WTC11 (cell line): ENCODE data around the gene BAG3.

Experiments used
- ESRRA ChIP-seq: sonication (generic); formaldehyde crosslinking; IDR thresholded peaks from 2 replicates; pipeline ENCODE4 v1.8.1; 2022; ENCODE audit warnings: mild to moderate bottlenecking, missing genetic modification reagents, borderline replicate concordance
- FOXK1 ChIP-seq: sonication (generic); formaldehyde crosslinking; IDR thresholded peaks from 2 replicates; pipeline ENCODE4 v1.8.0; 2022; ENCODE audit warnings: mild to moderate bottlenecking, moderate library complexity, missing genetic modification reagents
- OVOL2 ChIP-seq: fragments of 250-450 bp; sonication (Bioruptor Pico); IDR thresholded peaks from 2 replicates; pipeline ENCODE4 v1.9.0; 2021; ENCODE audit warnings: mild to moderate bottlenecking, borderline replicate concordance
- RORB ChIP-seq: fragments of 250-450 bp; sonication (Bioruptor Pico); IDR thresholded peaks from 2 replicates; pipeline ENCODE4 v1.9.0; 2021; ENCODE audit warnings: mild to moderate bottlenecking
- ZNF416 ChIP-seq: fragments of 250-450 bp; sonication (Bioruptor Pico); IDR thresholded peaks from 2 replicates; pipeline ENCODE4 v1.9.0; 2021; ENCODE audit warnings: mild to moderate bottlenecking, inconsistent platforms
- TF ChIP-seq, protein P1 (sequence below): fragments of 200-600 bp; IDR thresholded peaks from 2 replicates; pipeline ENCODE4 v1.8.0; 2022; ENCODE audit warnings: antibody characterized with exemption
- TF ChIP-seq, protein P2 (sequence below): sonication (generic); formaldehyde crosslinking; IDR thresholded peaks from 2 replicates; pipeline ENCODE4 v1.8.0; 2023; ENCODE audit warnings: mild to moderate bottlenecking, missing genetic modification reagents
- TF ChIP-seq, protein P3 (sequence below): sonication (generic); formaldehyde crosslinking; IDR thresholded peaks from 2 replicates; pipeline ENCODE4 v1.8.1; 2023; ENCODE audit warnings: mild to moderate bottlenecking, missing genetic modification reagents, moderate library complexity
- TF ChIP-seq, protein P4 (sequence below): sonication (generic); formaldehyde crosslinking; IDR thresholded peaks from 2 replicates; pipeline ENCODE4 v1.8.1; 2023; ENCODE audit warnings: mild to moderate bottlenecking, missing genetic modification reagents, moderate library complexity

DNA sequence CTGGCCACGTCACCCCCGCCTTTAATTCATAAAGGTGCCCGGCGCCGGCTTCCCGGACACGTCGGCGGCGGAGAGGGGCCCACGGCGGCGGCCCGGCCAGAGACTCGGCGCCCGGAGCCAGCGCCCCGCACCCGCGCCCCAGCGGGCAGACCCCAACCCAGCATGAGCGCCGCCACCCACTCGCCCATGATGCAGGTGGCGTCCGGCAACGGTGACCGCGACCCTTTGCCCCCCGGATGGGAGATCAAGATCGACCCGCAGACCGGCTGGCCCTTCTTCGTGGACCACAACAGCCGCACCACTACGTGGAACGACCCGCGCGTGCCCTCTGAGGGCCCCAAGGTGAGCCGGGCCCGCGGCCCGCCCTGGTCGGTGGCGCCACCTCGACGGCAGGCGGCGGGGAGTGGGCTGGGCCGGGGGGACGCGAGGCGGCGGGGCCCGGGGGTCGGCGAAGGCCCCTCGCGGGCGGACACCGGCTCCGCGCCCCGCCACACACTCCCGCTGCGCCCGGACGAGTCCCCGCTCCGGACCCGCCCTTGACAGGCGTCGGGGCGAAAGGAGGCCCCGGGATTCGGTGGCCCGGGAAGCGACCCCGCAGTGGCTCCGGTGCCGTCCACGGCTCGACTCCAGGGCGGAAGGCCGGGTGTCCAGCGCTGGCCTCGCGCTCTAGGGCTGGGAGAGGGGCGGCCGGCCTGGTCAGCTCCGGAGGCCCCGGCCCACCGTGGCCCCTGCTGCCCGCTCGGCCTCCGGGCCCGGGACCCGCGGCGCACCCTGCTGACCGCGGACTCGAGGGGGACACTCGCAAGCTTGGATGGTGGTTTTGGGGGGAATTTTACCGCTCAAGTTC is 557 bp downstream of the BAG3 start:
- TF ChIP-seq RORB (CRISPR knock-in tag) (no peak), ESRRA (CRISPR knock-in tag) (no peak), FOXK1 (no peak; the same call in 1 of the 2 replicates), OVOL2 (CRISPR knock-in tag) (no peak), ZNF416 (no peak)
- TF ChIP-seq, protein P1, sequence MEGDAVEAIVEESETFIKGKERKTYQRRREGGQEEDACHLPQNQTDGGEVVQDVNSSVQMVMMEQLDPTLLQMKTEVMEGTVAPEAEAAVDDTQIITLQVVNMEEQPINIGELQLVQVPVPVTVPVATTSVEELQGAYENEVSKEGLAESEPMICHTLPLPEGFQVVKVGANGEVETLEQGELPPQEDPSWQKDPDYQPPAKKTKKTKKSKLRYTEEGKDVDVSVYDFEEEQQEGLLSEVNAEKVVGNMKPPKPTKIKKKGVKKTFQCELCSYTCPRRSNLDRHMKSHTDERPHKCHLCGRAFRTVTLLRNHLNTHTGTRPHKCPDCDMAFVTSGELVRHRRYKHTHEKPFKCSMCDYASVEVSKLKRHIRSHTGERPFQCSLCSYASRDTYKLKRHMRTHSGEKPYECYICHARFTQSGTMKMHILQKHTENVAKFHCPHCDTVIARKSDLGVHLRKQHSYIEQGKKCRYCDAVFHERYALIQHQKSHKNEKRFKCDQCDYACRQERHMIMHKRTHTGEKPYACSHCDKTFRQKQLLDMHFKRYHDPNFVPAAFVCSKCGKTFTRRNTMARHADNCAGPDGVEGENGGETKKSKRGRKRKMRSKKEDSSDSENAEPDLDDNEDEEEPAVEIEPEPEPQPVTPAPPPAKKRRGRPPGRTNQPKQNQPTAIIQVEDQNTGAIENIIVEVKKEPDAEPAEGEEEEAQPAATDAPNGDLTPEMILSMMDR = no peak
- TF ChIP-seq, protein P2, sequence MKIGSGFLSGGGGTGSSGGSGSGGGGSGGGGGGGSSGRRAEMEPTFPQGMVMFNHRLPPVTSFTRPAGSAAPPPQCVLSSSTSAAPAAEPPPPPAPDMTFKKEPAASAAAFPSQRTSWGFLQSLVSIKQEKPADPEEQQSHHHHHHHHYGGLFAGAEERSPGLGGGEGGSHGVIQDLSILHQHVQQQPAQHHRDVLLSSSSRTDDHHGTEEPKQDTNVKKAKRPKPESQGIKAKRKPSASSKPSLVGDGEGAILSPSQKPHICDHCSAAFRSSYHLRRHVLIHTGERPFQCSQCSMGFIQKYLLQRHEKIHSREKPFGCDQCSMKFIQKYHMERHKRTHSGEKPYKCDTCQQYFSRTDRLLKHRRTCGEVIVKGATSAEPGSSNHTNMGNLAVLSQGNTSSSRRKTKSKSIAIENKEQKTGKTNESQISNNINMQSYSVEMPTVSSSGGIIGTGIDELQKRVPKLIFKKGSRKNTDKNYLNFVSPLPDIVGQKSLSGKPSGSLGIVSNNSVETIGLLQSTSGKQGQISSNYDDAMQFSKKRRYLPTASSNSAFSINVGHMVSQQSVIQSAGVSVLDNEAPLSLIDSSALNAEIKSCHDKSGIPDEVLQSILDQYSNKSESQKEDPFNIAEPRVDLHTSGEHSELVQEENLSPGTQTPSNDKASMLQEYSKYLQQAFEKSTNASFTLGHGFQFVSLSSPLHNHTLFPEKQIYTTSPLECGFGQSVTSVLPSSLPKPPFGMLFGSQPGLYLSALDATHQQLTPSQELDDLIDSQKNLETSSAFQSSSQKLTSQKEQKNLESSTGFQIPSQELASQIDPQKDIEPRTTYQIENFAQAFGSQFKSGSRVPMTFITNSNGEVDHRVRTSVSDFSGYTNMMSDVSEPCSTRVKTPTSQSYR (CRISPR knock-in tag) = no peak
- TF ChIP-seq, protein P3, sequence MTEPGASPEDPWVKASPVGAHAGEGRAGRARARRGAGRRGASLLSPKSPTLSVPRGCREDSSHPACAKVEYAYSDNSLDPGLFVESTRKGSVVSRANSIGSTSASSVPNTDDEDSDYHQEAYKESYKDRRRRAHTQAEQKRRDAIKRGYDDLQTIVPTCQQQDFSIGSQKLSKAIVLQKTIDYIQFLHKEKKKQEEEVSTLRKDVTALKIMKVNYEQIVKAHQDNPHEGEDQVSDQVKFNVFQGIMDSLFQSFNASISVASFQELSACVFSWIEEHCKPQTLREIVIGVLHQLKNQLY (CRISPR knock-in tag) = no peak
- TF ChIP-seq, protein P4, sequence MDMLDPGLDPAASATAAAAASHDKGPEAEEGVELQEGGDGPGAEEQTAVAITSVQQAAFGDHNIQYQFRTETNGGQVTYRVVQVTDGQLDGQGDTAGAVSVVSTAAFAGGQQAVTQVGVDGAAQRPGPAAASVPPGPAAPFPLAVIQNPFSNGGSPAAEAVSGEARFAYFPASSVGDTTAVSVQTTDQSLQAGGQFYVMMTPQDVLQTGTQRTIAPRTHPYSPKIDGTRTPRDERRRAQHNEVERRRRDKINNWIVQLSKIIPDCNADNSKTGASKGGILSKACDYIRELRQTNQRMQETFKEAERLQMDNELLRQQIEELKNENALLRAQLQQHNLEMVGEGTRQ (CRISPR knock-in tag) = no peak
